ENCODE data around the gene HAPLN1.

Gene HAPLN1

DNA sequence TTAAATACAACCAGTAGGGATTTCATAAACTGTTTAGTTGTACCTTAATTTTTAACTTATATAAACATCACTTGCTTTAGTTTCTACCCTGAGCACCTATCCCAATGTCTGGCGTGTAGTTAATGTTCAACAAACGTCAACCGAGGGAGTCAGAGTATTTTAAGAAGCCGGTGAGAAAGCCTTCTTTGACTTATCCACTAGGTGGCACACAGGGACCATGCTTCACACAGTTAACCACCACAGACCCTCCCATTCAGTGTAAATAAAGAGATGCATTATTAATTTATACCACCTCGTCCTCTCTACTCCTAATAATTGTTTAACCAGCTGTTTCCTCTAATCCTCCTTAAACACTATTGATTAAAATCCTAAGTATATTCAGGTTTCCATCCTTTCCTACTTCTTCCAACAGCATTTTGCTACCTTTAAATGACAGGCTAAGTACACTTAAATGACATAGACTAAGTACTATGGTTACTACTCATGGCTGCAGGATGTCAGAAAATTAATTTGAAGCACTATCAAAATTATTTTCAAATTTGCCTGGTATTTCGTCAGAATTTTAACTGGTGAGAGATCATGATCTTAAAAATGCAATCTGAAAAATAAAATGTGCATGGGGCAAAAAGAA is 2.3 kb downstream of the HAPLN1 start:
- peak; percentile 79 for DNase-seq (ENCODE audit: low spot score)

DNA sequence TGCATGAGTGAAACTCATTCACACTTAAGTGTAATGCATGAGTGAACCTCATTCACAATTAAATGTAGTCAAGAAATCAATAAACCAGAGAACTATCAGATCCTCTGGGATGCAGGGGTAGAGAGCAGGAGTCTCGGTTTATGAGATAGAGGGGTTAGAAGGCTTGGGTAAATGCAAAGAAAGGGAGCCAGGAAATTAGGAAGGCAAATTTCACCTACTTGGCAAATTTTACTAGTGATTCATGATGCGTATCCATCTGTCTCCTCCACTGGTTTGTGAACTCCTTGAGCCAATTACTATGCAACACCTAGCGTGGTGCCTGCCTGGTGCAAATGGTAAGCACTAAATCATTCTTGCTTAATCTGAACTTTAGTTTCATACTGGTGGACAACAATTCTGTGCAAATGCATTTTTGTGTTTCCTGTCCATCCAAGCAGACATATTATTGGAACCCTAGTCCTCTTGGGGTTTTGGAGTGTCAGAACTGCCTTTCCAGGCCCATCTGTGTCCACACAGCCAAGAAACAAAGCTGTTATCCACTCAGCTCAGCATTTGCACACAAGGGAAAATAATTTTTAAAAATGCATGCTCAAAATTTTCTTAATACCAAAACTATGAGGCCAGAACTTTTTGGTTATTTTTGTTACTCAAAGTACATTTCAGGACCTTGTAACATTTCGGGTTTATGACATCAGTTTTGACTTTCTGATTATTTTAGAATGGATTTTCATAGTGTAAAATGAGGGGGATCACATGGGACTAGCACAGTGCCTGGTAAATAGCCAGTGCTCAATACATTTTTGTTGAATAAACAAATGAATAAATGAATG is 5.2 kb downstream of the HAPLN1 start:
- no peak for DNase-seq (ENCODE audit: low spot score)

DNA sequence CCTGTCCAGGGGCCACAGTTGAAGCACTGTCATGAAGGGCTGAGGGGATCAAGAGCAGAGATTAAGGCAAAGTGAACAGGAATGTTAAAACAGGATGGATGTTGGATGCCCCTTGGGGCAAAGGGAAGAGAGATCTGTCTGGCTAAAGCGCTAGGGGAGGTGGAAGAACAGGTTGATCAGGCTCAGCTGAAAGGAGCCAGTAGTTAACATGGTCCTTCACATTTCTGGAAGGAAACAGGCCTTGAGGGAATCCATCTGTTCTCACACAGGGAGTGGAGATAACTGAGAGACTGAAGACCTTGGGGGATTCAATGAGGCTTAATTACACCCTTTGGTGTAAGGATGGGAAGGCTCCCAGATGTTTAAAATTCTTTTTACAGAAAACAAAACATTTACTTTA is 5.8 kb downstream of the HAPLN1 start:
- DNase-seq (ENCODE audit: low spot score) = no peak

DNA sequence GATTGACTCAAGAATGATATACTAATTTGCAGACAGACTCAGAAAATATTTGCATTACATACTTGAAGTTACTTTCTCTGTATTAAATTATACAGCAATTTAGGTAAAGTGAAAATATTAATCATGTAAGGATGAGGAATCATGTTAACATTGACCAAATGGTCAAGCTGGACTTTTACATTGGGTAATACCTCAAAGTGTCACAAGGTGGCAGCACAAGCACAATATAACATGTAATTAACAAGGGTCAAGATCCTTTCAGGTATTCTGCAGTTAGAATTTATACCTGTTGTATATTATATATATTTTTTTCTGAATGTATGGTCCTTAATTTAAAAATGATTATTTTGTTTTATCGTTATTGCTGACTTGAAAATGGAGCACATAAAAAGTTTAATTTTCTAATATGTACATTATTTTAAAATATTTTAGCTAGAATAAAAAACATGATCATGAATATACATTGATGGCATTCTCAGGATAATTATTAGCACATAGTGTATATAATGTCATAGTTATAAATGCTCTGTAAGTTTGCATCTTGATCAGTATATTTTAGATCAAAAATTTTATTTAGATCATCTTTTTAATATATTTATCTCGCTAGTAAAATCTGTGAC is 8.6 kb downstream of the HAPLN1 start:
- peak; percentile 54 for DNase-seq (ENCODE audit: low spot score)

DNA sequence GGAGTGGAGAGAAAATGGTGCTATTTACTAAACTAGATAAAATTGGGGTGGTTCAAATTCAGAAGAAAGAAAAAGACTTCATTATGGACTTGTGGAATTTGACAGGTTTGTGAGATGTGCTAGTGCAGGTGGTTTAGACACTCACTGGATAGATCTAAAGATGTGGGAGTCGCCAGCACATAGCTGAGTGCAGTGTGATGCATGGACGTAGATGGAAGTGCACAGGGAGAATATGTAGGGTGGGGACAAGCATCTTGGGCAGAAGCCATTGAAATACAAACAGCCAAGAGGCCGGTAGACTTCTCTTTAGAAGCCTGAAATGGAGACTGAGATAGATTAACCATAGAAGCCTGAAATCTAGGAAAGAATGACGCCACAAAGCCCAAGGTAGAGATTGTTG is 10.7 kb downstream of the HAPLN1 start:
- no peak for DNase-seq (ENCODE audit: low spot score)

DNA sequence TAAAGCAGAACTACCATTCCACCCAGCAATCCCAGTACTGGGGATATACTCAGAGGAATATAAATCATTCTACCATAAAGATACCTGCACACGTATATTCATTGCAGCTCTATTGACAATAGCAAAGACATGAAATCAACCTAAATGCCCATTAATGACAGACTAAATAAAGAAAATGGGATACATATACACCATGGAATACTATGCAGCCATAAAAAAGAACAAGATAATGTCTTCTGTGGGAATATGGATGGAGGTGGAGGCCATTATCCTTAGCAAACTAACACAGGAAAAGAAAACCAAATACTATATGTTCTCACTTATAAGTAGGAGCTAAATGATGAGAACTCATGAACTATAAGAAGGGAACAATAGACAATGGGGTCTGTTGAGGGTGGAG is 12.5 kb downstream of the HAPLN1 start:
- DNase-seq (ENCODE audit: low spot score) = no peak

DNA sequence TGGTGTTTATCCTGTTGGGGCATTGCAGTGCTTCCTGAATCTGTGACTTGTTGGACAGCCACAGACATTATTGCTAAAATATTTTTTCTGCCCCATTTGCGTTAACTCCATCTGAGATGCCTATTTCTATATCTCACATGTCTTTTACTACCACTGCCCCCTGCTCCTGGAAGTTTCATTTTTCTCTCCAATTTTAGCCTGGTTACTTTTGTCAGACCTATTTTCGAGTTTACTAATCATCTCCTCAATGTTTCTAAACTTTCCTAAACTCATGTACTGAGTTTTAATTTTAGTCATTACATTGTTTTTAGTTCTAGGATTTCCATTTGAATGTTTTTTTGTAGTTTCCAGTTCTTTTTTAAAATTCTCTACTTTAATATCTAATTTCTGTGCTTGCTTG is 17.6 kb downstream of the HAPLN1 start:
- no peak for DNase-seq (ENCODE audit: low spot score)

DNA sequence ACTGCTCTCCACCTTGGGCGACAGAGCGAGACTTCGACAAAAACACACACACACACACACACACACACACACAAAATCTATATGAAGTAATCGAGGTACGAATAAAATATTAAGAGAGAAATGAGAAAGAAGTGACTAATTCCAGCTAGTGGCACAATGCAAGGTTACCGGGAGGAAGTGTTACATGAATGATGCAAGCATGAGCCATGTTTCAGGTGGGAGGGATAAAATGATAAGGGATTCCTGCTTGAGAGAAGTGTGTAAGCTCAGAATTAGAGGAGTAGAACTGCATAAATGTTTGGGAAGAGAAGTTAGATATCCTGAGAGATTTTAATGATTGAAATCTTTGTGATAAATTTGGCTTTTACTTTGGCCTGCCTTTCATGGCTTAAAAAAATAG is 18.8 kb downstream of the HAPLN1 start:
- no peak for DNase-seq (ENCODE audit: low spot score)

DNA sequence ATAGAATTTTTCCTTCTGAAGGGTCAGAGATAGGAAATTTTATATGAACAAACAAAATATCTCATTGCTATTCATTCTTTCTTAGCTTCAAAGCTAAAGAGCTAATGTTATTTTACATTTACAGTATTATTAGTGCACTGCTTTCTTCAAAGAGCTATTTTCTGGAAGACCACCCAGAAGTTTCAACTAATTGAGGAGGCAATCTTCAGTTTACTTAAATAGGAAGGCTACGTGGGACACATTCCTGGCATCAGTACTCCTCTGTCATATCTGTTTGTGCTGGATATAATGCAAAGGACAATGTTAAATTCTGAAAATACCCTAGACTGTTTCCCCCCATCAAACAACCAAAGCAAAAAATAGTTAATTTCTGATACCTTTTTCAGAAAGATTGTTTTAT is 30.8 kb downstream of the HAPLN1 start:
- DNase-seq (ENCODE audit: low spot score) = no peak

DNA sequence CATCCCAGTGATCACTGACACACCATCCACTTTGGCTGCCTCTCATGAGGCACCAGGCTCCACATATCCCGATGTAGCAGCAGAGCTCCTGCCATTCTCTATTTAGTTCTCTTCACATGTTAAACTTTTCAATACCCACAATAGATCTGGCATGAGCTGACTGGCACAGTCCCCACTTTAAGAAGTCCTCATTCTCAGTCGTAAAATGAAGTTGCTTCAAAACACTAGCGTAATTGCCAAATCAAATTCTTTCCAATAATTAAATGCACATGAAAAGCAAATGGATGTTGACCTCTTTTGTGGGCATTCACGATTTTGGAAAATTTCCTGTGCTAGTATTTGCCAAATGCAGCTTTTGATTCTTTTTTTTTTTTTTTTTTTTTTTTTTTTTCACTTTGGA is 32.4 kb downstream of the HAPLN1 start:
- no peak for DNase-seq (ENCODE audit: low spot score)

DNA sequence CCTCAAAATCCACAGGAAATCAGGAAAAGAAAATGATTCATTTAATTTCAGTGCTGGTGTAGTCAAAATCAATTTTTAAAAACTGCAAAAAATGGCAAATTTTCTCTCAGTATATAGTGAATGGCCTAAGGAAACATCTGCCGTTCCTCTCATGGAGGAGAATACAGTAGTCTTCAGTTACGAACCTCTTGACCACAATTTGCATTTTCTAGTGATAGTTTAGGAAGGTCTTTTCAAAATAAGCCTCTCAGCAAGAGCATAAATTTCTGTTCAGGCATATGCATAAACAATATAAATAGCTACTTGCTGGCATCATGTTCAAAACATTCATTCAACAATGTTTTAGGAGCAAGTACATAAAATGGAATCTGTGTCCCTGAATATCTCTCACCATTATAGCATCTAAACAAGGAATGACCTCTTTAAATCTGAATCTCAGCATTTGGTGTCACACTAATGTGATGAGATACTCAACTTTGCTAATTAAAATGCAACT is 33.5 kb downstream of the HAPLN1 start:
- DNase-seq (ENCODE audit: low spot score) = no peak

DNA sequence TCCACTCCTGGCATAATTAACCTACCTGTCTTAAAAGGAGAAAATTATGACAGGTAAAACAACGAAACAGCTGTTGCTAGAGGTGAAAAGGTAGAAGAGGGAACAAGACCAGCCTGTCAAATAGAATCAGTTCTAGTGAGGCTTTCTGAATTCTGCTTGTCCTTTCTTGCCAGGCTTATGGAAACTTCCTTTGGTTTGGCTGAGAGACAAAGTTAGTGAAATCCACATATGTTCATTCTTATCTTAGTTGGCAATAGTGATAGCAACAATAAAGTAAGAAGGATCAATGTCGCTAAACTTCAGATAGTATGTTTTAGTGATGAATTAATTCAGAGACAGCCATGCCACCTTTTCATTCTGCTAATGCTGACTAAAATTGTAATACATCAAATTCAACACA is 34.4 kb downstream of the HAPLN1 start:
- DNase-seq (ENCODE audit: low spot score) = no peak

DNA sequence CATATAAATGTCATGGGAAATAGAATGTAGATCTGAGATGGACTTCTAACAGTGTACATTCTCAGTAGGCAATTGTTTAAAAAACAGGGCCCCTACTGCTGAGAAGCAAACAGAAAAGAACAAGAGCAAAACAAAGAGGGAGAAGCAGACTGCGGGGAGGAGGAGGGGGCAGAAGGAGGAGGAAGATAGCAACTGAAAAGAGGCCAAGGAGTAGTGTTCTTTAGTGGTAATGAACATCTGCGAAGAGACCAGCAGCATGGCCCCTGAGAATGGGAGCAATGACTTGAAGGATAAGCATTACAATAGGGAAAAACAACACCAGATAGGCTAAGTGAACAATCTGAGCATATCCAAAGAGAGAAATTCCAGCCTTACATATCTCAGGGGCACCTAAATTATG is 36.8 kb downstream of the HAPLN1 start:
- DNase-seq (ENCODE audit: low spot score) = no peak

DNA sequence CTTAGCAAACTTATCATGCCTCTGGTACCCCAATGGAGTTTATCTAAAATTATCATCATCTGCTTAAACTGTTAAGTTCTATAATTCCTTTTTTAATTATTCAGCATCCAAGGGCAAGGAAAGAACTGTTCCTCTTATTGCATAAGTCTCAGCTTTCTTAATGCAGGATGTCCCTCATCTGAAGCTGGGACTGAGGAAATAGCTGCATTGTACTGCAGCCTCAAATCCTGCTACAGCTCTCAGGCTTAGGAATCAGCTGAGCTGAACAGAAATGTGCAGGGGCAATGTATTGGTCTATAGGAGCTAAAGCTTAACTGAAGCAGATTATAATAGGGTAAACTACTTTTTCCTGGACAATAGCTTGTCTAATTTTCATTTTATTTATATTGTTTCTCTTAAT is 48.0 kb downstream of the HAPLN1 start:
- no peak for DNase-seq (ENCODE audit: low spot score)

DNA sequence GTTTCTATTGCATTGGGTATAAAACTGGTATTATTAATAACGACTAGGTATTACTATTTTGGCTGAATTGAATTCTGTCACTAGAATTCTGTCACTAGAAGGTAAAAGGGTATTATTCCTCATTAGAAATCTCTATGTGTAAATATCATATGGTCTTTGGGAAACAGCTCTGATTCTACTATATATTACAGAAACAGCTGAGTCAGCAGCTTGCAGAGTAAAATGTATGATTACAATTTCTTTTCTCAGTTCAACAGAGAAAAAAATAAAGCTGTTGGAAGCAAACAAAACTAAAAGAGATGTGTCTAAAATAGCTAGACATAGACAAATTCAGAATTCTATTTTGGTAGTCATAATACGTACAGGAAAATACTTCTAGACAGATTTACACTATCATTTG is 48.5 kb downstream of the HAPLN1 start:
- no peak for DNase-seq (ENCODE audit: low spot score)

DNA sequence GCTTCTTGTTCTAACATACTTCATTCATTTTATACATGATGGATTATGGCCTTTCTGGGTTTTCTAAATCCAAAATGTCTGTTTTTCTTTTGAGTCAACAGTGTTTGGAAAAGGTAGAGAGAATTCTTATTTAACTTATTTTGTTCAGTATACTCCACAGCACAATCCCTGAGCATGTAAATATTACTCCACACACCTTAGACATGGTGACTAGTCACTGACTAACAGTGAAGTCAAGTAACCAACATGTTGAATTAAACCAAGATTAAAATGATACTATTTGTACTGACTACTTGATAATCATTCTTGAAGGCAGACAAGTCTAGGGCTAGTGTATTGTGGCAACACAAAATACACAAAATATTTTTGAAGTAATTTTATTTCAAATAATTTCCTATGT is 55.0 kb downstream of the HAPLN1 start:
- DNase-seq (ENCODE audit: low spot score) = no peak

DNA sequence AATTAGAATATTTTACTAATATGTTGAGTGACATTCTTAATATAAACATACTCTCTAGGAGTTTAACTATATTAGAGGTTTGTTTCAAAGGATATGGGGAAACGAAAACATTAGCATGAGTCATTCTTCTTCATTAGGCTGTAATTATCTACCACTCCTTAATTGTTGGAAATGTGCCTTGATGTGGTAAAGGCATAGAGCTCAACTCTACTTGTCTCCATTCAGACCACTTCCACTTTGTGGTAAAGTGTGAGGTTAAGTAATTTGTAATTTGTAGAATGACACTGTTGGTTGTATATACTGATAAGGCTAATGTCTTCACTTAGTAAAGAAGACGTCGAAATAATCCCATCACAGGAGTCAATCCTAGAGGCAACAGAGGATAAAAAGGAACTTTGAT is 58.1 kb downstream of the HAPLN1 start:
- no peak for DNase-seq (ENCODE audit: low spot score)

DNA sequence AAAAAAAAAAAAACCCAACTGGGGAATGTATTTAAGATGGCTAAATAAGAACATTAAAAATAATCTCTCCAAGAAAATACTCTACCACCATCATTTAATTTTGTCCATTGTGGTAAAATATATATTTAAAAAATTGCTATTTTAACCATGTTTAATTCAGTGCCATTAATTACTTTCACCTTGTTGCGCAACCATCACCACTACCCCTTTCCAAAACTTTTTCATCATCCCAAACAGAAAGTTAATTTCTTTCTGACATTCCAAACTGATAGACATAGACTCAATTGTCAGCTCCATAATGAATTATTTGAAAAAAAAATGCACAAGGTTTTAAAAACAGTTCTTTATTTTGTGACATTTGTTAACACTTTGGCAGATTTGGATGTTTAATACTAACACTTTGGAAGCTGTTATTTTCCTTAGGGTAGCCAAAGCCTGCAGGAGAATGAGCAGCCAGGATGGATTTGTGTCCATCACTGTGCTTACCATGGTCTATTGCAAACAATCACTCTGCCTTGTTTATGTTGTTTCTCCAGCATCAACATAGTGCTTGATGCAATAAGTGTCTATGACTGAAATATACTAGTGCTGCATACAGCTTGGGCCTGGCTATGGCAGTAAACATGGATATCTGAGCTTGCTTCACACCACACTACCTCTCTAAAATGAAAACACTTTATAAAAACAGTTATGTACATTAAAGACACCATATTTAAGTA is 62.7 kb downstream of the HAPLN1 start:
- DNase-seq (ENCODE audit: low spot score) = no peak

DNA sequence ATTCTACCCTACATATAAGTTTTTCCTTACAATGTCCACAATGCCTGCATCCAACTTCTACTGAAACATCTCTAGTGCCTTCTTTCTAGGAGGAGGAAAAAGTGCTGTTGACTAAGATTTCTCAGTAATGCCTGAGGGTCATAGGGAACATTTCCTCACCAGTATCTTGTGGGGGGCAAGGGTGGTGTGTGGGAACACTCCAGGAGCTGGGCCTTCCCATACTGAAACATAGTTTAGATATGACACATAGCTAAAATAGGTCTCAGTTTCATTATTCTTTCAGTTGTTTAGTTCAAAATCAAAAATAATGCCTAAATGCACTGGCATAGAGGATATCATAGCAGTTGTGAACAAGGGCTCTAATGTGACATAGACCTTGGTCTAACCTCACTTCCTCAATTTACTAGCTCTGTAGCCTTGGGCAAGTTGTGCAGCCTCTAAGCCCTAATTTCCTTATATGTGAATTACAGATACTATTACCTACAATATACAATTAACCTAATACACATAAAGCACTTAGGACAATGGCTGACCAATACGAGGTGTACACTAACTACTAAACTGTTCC is 66.1 kb downstream of the HAPLN1 start:
- no peak for DNase-seq (ENCODE audit: low spot score)

DNA sequence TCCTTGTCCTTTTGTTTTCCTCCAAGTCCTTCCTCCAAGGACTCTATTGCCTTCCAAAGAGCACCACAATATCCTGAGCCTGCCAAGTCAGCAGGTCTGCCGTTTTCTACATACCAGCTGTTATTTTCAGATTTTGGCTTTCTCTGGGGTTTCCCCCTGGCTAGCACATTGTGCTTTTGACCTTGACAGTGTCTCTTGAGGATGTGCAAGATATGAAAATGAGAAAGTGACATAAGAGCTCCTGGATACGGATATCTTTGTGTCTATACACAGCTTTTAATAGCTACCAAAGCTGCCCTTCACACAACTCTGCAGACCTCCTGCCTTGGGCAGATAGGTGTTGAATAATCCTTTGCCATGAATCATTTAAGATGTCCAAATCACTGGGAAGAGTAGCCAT is 67.0 kb downstream of the HAPLN1 start:
- DNase-seq (ENCODE audit: low spot score) = no peak

DNA sequence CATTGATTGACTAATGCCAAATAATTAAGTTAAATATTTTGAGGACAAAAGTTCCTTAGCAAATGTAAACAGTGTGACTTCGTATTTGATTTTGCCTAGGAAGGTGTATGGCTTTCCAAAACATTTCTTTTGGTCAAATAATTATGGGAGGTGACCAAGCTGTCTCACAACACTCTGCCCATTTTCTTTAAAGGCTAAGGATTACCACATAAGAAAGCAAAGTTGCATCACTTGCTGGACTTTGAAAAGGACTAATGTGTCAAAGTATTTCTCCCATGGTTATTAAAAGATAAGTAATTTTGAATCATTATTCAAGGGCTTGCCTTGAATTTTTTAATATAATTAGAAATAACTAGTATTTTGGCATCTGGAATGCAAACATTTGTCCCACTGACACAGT is 74.7 kb downstream of the HAPLN1 start:
- no peak for DNase-seq (ENCODE audit: low spot score)

DNA sequence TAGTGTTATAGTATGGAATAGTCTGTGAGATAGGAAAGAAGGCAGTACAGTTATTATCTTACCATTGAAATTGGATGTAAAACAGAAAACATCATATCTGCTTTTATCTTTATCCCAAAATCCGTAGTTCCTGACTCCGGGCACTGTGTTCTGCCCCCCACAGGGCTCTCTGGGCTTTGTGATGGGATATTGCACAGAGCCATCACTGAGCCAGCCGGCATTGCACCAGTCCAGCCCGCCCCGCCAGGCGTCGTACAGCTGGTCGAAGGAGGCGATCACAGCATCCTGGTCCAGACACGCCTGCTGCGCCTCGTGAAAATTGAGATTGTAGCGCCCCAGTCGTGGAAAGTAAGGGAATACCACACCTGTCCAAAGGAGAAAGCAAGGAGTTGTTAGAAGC is 76.4 kb downstream of the HAPLN1 start:
- DNase-seq (ENCODE audit: low spot score) = no peak

Measured in LoVo (cell line).